ENCODE results near the gene HSFX4. TPM values are rescaled to one million over a fixed set of nuclear protein-coding genes. Genes with fewer than 3 reads are reported as not detected.
A peak's percentile ranks its signal among the peaks of the same experiment; 100 is the strongest.
"Not testable (repeated sequence)": the region's sequence is repeated elsewhere in the genome, so short reads cannot be mapped to it uniquely, and the experiment has no call there.

HSFX4 gene
- total and polyA plus RNA-seq, 9 of the 15 experiments (the other 6 are each of a cell fraction or from before 2014, with no cell fraction given) = 0.10 to 0.24 (median 0.14) TPM; not detected in 6

GRCh38 chrX:149927245-149927963 is 2.0 kb upstream of the HSFX4 start:
- DNase-seq (ENCODE audit: extremely low read depth in 1 of 4, low spot score in 3 of 4); POLR2A ChIA-PET; H2AFZ ChIP-seq (ENCODE audit: low read depth, low read length); H3K79me2 ChIP-seq (ENCODE audit: control insufficient read depth, insufficient read depth, low read length); H3K36me3 ChIP-seq (ENCODE audit: control insufficient read depth, insufficient read depth, low read length); H3K4me1 ChIP-seq (replicated peaks in 1 of 2; ENCODE audit: control insufficient read depth in 2 of 2, insufficient read depth in 2 of 2, low read length in 2 of 2); in situ Hi-C loops (cut with MboI); H3K9me1 ChIP-seq (ENCODE audit: control insufficient read depth, insufficient read depth, low read length); intact Hi-C loops (cut with micrococcal nuclease); H3K9ac ChIP-seq (ENCODE audit: insufficient read depth in 1 of 2, low read depth in 2 of 2, low read length in 2 of 2); FAIRE-seq; H3K4me2 ChIP-seq (ENCODE audit: insufficient read depth, low read length); H3K27ac ChIP-seq (ENCODE audit: extremely low read depth, low read depth, low read length); H3K27me3 ChIP-seq (ENCODE audit: control insufficient read depth in 2 of 2, insufficient read depth in 2 of 2, low read length in 2 of 2); BruUV-seq (replicated peaks); H3K4me3 ChIP-seq; H4K20me1 ChIP-seq (replicated peaks; ENCODE audit: control insufficient read depth, insufficient read depth, low read length); ATAC-seq; H3K9me3 ChIP-seq (replicated peaks; ENCODE audit: control insufficient read depth, insufficient read depth, low read depth, low read length); CTCF ChIA-PET (ENCODE audit: low intra/inter-chr PET ratio): not testable (repeated sequence)
- no CpG with 5 or more reads among the region's 8 CpGs for WGBS (ENCODE audit: insufficient coverage, low coverage, missing lambda C conversion rate)

GRCh38 chrX:149927964-149928258 is 1.5 kb upstream of the HSFX4 start:
- H3K4me2 ChIP-seq (ENCODE audit: insufficient read depth, low read length); FAIRE-seq; H3K79me2 ChIP-seq (ENCODE audit: control insufficient read depth, insufficient read depth, low read length); H4K20me1 ChIP-seq (replicated peaks; ENCODE audit: control insufficient read depth, insufficient read depth, low read length); BruUV-seq (replicated peaks); H3K27ac ChIP-seq (ENCODE audit: extremely low read depth, low read depth, low read length); H3K9me3 ChIP-seq (replicated peaks; ENCODE audit: control insufficient read depth, insufficient read depth, low read depth, low read length); H3K4me3 ChIP-seq; CTCF ChIA-PET (ENCODE audit: low intra/inter-chr PET ratio); H3K27me3 ChIP-seq (ENCODE audit: control insufficient read depth in 2 of 2, insufficient read depth in 2 of 2, low read length in 2 of 2); H2AFZ ChIP-seq (ENCODE audit: low read depth, low read length); H3K36me3 ChIP-seq (ENCODE audit: control insufficient read depth, insufficient read depth, low read length); in situ Hi-C loops (cut with MboI); H3K9ac ChIP-seq (ENCODE audit: insufficient read depth in 1 of 2, low read depth in 2 of 2, low read length in 2 of 2); intact Hi-C loops (cut with micrococcal nuclease); ATAC-seq; POLR2A ChIA-PET; H3K9me1 ChIP-seq (ENCODE audit: control insufficient read depth, insufficient read depth, low read length); H3K4me1 ChIP-seq (replicated peaks in 1 of 2; ENCODE audit: control insufficient read depth in 2 of 2, insufficient read depth in 2 of 2, low read length in 2 of 2); DNase-seq (ENCODE audit: extremely low read depth in 1 of 4, low spot score in 3 of 4): not testable (repeated sequence)
- WGBS (ENCODE audit: insufficient coverage, low coverage, missing lambda C conversion rate) = no CpG with 5 or more reads among the region's 1 CpG

- in situ Hi-C loops (cut with MboI); H3K79me2 ChIP-seq (ENCODE audit: control insufficient read depth, insufficient read depth, low read length); H3K4me2 ChIP-seq (ENCODE audit: insufficient read depth, low read length); H3K9me3 ChIP-seq (replicated peaks; ENCODE audit: control insufficient read depth, insufficient read depth, low read depth, low read length); CTCF ChIA-PET (ENCODE audit: low intra/inter-chr PET ratio); H3K9me1 ChIP-seq (ENCODE audit: control insufficient read depth, insufficient read depth, low read length); H4K20me1 ChIP-seq (replicated peaks; ENCODE audit: control insufficient read depth, insufficient read depth, low read length); H3K4me3 ChIP-seq; H3K27me3 ChIP-seq (ENCODE audit: control insufficient read depth in 2 of 2, insufficient read depth in 2 of 2, low read length in 2 of 2); H3K9ac ChIP-seq (ENCODE audit: insufficient read depth in 1 of 2, low read depth in 2 of 2, low read length in 2 of 2); BruUV-seq (replicated peaks); FAIRE-seq; DNase-seq (ENCODE audit: extremely low read depth in 1 of 4, low spot score in 3 of 4); POLR2A ChIA-PET; H2AFZ ChIP-seq (ENCODE audit: low read depth, low read length); H3K36me3 ChIP-seq (ENCODE audit: control insufficient read depth, insufficient read depth, low read length); H3K27ac ChIP-seq (ENCODE audit: extremely low read depth, low read depth, low read length); intact Hi-C loops (cut with micrococcal nuclease); H3K4me1 ChIP-seq (replicated peaks in 1 of 2; ENCODE audit: control insufficient read depth in 2 of 2, insufficient read depth in 2 of 2, low read length in 2 of 2); ATAC-seq: not testable (repeated sequence)
- WGBS (ENCODE audit: insufficient coverage, low coverage, missing lambda C conversion rate) = no CpG with 5 or more reads among the region's 1 CpG
Observed at GRCh38 chrX:149928635-149929034, 738 bp upstream of the HSFX4 start.

DNA sequence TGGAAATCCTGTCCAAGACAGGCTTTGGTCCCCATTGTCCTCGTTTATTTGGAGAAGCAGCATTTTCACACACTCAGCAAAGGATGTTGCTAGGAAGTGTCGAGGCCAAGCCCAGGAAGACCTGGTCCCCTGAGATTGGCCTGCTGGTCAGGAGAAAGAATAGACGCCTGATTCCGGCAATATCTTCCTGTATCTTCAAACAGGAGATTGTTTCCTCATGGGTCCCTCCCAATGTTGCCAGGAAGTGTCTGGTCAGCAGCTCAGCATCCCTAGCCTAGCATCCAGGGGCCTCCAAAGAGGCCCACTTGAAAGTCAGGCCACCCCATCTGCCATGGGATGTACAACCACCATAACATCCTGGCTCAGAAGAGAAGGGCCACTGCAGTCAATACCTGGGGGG is 2.0 kb downstream of the HSFX4 start:
- BruUV-seq (replicated peaks); H3K9me1 ChIP-seq (ENCODE audit: control insufficient read depth, insufficient read depth, low read length); H3K79me2 ChIP-seq (ENCODE audit: control insufficient read depth, insufficient read depth, low read length); DNase-seq (ENCODE audit: extremely low read depth in 1 of 4, low spot score in 3 of 4); intact Hi-C loops (cut with micrococcal nuclease); H4K20me1 ChIP-seq (replicated peaks; ENCODE audit: control insufficient read depth, insufficient read depth, low read length); H3K27ac ChIP-seq (ENCODE audit: extremely low read depth, low read depth, low read length); ATAC-seq; H2AFZ ChIP-seq (ENCODE audit: low read depth, low read length); POLR2A ChIA-PET; H3K4me3 ChIP-seq; H3K9ac ChIP-seq (ENCODE audit: insufficient read depth in 1 of 2, low read depth in 2 of 2, low read length in 2 of 2); H3K4me2 ChIP-seq (ENCODE audit: insufficient read depth, low read length); H3K27me3 ChIP-seq (ENCODE audit: control insufficient read depth in 2 of 2, insufficient read depth in 2 of 2, low read length in 2 of 2); H3K4me1 ChIP-seq (replicated peaks in 1 of 2; ENCODE audit: control insufficient read depth in 2 of 2, insufficient read depth in 2 of 2, low read length in 2 of 2); CTCF ChIA-PET (ENCODE audit: low intra/inter-chr PET ratio); H3K9me3 ChIP-seq (replicated peaks; ENCODE audit: control insufficient read depth, insufficient read depth, low read depth, low read length); H3K36me3 ChIP-seq (ENCODE audit: control insufficient read depth, insufficient read depth, low read length); in situ Hi-C loops (cut with MboI): not testable (repeated sequence)
- FAIRE-seq = peak; percentile 11
- 80% methylated on average over 1 of the region's 4 CpGs for WGBS (ENCODE audit: insufficient coverage, low coverage, missing lambda C conversion rate)

Measured in K562 (cell line).